DLD1 (cell line): ENCODE measurements around the gene AFP.

ENCODE experiments used
- in situ Hi-C: cut with HindIII; loops from 2 replicates; pipeline ENCODE4 v1.10.0; 2017; ENCODE audit warnings: low sequenced_read_pairs

AFP gene

GRCh38 chr4:73456177-73457022 lies 20.4 kb downstream of the AFP start:
- in situ Hi-C loops: no loop called here

GRCh38 chr4:73458184-73459047 lies 22.4 kb downstream of the AFP start:
- in situ Hi-C loops: no loop called here

DNA sequence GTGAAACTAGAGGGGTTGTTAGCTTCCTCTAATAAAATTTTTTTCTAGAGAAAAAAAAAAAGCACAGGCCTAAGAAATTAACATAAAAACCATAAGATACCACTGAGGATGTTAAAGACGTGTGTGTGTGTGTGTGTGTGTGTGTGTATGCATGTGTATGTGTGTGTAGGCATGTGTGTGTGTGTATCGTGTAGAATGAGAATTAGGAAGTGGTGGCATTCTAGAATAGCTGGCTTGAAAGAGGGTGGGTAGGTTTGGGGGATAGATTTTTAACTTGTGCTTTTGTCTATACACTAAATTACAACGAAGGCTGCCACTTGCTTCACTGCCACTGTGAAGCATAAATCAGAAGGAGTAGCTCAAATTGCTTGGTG lies 23.0 kb downstream of the AFP start:
- in situ Hi-C loops: no loop called here

- in situ Hi-C loops: no loop called here
These were observed 25.0 kb downstream of the AFP start for GRCh38 chr4:73460913-73461522.

GRCh38 chr4:73468170-73468569 lies 32.1 kb downstream of the AFP start:
- in situ Hi-C loops: no loop called here

- in situ Hi-C loops: no loop called here
These were observed 34.7 kb downstream of the AFP start for GRCh38 chr4:73470728-73471127.

DNA sequence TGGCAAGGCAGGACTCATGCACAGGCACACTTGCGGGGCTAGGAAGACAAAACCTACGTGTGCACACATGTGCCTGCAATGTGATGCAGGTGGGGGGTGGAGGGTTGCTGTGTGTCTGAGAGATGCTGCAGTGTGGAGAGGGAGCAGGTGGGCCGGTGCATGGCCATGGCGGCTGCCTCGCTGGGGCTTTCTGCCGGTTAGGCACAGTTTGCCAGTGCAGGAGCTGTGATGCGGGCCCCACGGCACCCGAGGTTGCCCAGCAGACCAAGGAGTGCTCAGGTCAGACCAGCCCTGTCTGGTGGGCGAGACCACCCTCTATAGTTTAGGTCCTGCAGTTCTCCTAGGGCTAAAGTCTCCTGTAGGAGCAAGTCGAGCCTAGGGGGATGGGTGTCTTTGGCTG lies 41.2 kb downstream of the AFP start:
- in situ Hi-C loops: no loop called here

DNA sequence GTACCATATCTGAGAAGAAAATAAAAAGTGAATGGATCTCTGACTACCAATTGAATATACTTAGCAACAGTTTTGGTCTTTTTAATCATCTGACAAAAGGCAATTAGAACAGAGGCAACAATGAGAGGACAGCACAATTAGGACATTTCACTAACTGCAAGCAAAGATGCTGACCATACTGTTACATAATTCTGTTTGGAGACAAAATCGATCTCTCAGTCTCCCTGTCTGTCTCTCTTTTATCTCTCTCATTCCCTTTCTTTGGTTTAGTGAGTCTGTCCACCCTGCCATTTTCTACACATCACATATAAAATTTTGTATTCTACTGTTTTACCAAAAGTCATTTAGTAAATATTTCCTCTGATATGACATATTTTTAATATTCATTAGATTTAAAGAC lies 43.3 kb downstream of the AFP start:
- in situ Hi-C loops: no loop called here

- in situ Hi-C loops: no loop called here
These were observed 45.3 kb downstream of the AFP start, which contains the start of gene AFM for GRCh38 chr4:73481358-73481757. Gene AFM, plus strand, starts transcription at chr4:73481745. Its CDS starts 31 bp downstream, at chr4:73481776.

DNA sequence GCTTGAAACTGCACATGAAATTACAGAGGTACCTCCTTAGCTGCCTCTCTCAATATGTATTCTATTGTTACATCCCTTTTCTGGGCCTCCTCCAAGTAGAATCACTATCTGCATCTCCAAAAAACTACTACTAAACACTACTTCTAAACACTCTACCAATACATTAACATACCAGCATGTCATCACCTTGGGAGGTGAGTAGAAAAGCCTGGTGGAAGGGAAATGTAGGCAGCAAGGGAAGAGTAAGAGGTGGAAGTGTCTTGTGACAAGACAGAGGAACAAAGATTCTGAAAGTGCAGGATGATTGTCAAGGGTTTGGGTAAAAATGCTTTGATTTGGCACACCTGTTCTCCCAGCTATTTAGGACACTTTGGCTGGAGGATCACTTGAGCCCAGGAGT lies 49.1 kb downstream of the AFP start:
- in situ Hi-C loops: no loop called here

DNA sequence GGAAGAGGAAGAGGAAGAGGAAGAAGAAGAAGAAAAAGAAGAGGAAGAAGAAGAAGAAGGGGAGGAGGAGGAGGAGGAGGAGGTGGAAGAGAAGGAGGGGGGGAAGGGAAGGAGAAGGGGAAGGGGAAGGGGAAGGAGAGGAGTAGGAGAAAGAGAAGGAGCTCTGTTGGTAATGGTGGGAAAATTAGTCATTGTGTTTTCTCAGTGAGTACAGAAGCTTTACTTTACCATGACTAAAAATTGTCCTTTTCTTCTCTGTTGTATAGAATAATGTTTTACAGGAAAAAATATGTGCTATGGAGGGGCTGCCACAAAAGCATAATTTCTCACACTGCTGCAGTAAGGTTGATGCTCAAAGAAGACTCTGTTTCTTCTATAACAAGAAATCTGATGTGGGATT lies 49.6 kb downstream of the AFP start:
- in situ Hi-C loops: no loop called here

- in situ Hi-C loops: no loop called here
These were observed 50.5 kb downstream of the AFP start for GRCh38 chr4:73486497-73486896.

DNA sequence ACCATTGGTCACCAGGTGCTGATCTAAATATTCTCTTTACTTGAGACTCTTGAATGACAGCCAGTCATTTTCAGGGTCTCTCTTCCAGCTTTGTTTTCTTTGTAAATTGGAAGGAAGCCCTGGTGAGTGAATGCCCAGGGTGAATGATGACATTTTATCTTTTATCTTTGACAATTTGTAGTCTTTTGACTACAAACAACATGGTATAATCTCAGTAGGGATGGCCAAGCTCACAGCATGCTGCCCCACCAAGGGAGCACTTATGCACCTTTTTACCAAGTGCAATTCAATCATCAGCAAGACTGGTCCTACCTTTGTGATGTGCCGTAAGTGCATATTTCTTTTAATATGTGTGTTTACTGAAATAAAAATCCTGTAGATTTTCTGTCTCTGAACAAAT lies 51.2 kb downstream of the AFP start:
- in situ Hi-C loops: no loop called here

DNA sequence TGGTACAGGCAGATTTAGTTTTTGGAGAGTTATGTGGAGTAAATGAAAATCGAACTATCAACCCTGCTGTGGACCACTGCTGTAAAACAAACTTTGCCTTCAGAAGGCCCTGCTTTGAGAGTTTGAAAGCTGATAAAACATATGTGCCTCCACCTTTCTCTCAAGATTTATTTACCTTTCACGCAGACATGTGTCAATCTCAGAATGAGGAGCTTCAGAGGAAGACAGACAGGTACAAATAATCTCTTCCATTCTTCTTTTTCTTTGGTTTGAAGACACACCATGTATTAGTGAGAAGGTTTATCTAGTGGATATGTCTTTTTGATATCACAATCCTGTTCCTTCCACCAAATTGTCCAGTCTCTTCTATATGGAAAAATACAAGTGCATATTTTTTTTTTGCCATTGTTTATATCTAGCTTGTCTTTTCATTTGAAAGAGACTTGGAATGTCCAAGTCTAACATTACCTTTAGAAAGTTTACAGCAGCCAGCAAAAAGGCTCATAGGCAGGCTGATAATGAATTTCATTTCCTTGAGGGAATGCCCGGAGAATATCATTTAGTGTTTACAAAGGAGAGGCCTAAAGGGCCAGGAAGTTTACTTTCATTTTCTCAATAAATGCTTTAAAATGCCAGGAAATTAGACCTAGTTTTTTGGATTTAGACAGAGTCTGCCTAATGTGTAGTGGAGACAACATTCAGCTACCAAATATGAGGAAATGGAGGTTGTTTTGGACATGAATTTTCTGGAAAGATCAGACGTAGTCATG lies 64.2 kb downstream of the AFP start:
- in situ Hi-C loops: no loop called here

DNA sequence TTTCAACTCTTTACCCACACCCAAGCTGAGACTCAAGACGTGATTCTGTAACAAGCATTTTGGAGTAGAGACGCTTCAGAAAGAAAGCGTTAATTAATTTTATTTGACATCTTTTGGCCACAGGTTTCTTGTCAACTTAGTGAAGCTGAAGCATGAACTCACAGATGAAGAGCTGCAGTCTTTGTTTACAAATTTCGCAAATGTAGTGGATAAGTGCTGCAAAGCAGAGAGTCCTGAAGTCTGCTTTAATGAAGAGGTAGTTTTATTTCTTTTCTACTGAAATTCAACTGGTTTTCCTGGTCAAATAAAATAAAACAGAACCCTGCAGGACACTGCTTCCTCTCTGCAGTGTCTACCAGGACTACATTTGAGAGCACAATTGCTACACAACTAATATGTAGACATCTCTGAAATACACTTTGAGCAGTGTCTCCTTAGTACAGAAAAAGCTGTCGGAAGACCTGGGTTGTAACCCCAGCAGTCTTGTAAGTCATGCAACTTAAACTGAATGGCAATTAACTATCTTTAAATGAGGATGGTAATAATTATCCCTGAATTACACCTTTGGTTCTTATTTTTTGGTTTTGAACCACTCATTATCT lies 65.7 kb downstream of the AFP start:
- in situ Hi-C loops: no loop called here

DNA sequence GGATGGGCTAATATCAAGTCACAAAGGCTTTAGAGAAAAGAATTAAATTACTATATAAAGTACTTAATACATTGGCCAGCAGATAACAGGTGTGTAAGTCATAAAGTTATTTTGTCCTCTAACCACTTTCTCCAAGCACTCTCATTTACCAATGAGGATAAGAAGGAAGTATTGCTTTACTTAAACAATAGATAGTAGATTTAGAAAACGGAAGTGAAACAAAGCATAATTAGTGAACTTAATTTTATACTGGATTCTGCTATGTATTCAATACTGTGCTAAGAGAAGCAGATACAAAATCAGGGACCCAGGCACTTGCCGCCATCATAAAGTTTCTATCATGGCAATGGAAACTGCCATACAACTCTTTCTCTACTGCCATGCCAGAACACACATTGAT lies 69.5 kb downstream of the AFP start:
- in situ Hi-C loops: no loop called here
